ENCODE measurements around the gene SOBP.

SOBP gene

GRCh38 chr6:107523054-107523791 lies 33.3 kb downstream of the SOBP start:
- no peak for DNase-seq

GRCh38 chr6:107523794-107524193 lies 33.9 kb downstream of the SOBP start:
- no peak for DNase-seq

GRCh38 chr6:107524626-107525025 lies 34.7 kb downstream of the SOBP start:
- no peak for DNase-seq

GRCh38 chr6:107531868-107532267 lies 42.0 kb downstream of the SOBP start:
- DNase-seq = no peak

- no peak for DNase-seq
Observed at GRCh38 chr6:107532706-107533105, 42.8 kb downstream of the SOBP start.

DNA sequence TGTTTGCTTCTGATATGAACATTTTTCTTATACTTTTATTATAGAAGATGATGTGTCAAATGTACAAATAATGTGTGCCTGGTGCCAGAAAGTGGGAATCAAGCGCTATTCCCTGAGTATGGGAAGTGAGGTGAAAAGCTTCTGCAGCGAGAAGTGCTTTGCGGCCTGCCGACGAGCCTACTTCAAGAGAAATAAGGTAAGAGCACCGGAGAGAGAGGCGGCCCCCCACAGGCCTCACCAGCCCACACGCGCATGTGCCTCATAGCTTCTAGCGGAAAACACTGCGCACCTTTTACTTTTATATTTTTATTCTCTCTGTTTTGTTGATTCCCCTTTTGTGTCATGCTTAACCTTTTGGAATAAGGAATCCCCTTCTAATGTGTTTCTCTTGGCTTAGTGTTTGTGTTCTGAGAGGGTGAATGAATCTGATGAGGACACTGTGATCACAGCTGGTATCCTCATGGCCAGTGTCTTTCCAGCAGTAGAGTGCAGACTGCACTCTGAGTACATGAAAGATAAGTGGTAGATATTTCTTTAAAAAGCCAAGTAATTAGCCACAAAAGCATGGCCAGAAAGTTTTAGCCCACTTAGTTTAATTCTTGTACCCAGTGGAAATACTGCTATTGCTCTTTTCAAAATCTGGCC lies 43.6 kb downstream of the SOBP start:
- no peak for DNase-seq

- DNase-seq = no peak
Observed at GRCh38 chr6:107534571-107535141, 44.7 kb downstream of the SOBP start.

- DNase-seq = no peak
Observed at GRCh38 chr6:107535626-107536025, 45.7 kb downstream of the SOBP start.

DNA sequence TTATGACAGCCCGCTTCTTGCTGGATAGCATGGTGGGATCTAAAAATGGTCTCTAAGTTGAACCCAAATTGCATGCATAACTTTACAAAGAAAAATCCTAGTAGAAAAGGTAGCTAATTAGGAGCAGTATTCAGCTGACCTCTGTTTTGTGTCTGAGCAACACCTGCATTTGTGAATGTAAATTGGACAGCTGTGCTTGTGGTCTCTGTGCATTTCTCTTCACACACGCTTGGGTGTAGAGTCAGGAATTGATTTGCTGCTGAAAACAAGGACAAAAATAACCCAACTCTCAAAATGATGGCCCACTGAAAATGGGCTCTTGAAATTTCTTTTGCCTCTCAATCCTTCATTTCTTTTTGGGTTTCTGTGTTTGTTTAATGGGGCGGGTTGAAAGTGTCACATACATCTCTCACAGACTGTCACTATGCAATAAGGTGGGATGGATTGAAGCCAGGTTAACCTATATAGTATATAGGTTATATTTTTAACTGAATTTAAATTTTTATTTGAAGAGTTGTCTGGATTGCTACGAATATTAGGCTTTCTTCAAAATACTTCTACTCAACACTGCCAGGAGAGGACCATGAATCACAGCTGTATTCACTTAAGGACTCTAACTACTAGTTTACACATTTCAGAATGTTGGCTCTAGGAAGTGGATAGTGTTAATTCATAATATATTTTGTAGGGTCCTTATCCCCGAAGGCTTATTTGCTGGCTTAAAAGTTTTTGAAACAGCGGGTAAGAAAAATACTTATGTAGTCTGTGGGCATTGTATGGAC lies 46.5 kb downstream of the SOBP start:
- DNase-seq = no peak

- no peak for DNase-seq
Observed at GRCh38 chr6:107537559-107537958, 47.6 kb downstream of the SOBP start.

GRCh38 chr6:107538856-107539387 lies 49.0 kb downstream of the SOBP start:
- DNase-seq = no peak

DNA sequence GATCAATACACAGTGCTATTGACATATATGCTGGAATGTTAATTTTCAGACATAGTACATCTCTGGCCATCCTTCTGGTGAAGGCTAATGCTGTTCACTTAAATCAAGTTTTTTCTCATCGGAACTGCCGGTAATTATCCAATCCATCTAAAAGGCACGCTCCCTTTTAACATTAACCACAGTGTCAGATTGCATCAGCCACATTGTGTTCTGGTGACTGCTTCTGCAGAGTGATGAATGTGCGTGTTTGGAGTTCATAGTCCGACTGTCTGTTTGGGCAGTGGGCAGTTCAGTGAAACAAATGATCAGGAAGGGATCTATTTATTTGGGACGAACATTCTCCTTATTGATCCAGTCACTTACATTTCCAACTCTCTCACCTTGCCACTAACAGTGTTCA lies 49.5 kb downstream of the SOBP start:
- DNase-seq = no peak

DNA sequence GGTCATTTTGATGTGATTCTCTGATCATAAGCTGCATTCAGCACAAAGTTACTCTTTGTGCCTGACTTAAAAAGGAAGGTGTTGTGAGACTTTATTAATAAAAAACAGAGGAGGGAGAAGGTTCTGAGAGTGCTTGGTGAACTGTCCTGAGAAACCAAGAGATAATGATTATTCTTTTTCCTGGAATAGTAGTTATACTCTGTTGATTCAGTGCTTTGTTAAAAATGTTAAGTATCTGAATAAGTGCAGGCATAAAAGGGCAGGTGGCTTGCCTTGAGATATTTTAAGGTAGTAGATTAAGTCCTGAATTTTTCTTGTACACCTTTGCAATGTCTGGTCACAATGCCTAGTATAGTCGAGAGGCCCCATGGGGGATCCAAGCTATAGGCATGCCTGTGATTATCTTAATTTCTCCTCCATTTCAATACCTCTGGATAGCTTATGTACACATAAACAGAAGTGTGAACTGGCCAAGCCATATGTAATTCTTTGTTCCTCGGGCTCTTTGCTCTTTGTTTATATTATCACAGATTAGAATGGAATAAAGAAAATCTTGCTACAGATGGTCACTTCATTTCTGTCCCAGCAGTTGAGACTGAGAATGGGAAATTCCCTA lies 50.0 kb downstream of the SOBP start:
- no peak for DNase-seq

DNA sequence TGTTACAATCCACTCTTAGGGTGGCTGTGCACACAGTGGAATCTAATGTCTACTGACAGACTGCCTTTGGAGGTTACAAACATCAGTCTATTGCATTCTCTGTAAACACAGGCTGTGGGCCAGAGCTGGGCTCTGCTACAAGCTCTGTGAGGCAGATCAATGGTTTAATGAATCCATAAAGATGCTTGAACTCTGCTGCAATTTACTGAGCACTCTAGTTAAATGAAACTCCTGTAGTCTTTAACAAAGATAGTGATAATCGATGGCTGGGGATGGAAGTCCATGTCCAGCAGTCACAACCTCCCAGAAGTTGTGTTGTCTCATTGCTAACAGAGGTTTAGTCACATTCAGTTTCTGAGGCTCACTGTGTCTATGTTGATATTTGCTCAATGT lies 50.5 kb downstream of the SOBP start:
- no peak for DNase-seq

DNA sequence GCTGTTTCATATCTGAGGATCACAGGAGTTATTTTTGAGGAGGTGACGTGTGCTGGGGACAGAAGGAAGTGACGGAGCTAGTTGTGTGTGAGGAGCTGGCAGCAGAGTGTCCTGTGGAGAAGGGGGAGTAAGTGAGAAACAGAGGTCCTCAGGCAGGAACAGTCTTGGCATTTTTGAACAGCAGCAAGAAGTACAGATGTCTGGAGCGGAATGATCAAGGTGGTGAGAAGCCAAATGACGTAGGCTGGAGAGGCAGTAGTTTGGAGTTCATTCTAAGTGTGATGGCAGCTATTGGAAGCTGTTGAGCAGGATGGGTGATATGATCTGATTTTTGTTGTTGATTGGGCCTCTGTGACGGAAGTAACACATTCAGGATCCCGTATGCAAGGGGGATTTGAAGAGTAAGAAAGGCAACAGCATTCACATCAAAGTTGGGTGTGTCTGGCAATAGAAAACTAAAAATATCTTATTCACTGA lies 52.3 kb downstream of the SOBP start:
- no peak for DNase-seq

DNA sequence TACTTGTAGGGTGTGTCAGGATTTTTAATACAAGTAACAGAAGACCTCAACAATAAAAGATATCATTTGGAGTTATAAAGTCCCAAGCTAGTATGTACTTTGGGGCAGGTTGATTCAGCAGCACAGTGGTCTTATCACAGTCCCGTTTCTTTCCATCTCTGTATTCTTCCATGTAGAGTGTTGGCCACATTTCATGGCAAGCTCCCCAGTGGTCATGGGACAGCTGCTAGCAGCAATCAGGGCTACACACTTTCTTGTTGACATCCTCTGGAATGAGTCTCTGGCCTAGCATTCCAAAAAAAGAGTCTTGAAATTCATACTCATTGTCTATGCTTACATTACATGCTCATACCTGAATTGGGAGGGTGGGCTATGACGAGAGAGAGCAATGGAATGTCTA lies 53.2 kb downstream of the SOBP start:
- no peak for DNase-seq

- DNase-seq = no peak
Observed at GRCh38 chr6:107543567-107543966, 53.6 kb downstream of the SOBP start.

DNA sequence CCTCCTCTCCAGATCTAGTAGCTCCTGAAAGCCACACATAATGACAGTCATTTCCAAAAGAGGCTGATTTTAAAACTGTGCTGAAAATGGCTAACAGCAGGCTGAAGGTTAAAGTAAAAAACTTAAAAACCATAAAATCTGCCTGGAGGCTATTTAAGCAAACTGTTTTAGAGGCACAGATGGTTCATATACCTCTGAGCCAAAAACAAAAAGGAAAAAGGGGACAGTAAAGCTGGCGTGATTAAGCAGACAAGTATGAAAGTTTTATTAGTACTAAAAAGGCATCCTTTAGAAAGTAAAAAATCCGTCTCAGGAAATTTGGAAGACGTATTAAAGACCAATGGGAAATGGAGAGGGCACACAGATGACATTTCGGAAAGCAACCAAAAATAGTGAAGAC lies 55.8 kb downstream of the SOBP start:
- no peak for DNase-seq

GRCh38 chr6:107546691-107547450 lies 57.0 kb downstream of the SOBP start:
- no peak for DNase-seq

GRCh38 chr6:107547451-107547840 lies 57.5 kb downstream of the SOBP start:
- no peak for DNase-seq

- no peak for DNase-seq
Observed at GRCh38 chr6:107550241-107550840, 60.4 kb downstream of the SOBP start.

GRCh38 chr6:107550906-107551305 lies 61.0 kb downstream of the SOBP start:
- DNase-seq = no peak

Data from GOT3 (cell line).